Neutrophil (primary cell): ENCODE results near the gene TM2D1.

Source experiments
- H3K27ac ChIP-seq: fragments of 200-600 bp; sonication (generic); 2 replicates; pipeline ENCODE4 v1.5.1; 2016; ENCODE audit warnings: mild to moderate bottlenecking, moderate library complexity
- H3K27me3 ChIP-seq: fragments of 200-600 bp; sonication (generic); 2 replicates; pipeline ENCODE4 v1.6.0; 2016; ENCODE audit warnings: mild to moderate bottlenecking
- H3K36me3 ChIP-seq: fragments of 200-600 bp; sonication (generic); 2 replicates; pipeline ENCODE4 v1.5.1; 2017
- H3K4me1 ChIP-seq, 2 experiments: fragments of 200-600 bp in 1 of 2; sonication (generic) in 1 of 2; 1 replicate in 1 of 2; 2 replicates in 1 of 2; pipeline versions ENCODE4 v1.5.1 to v1.6.1; 2013 to 2016; ENCODE audit warnings: low read depth in 1 of 2, low read length in 1 of 2, mild to moderate bottlenecking in 1 of 2, moderate library complexity in 1 of 2; ENCODE audit not compliant: control insufficient read depth in 1 of 2, insufficient read depth in 1 of 2
- H3K4me3 ChIP-seq, 2 experiments: fragments of 200-600 bp in 1 of 2; sonication (generic) in 1 of 2; 1 replicate in 1 of 2; 2 replicates in 1 of 2; pipeline ENCODE4 v1.5.1; 2013 to 2016; ENCODE audit warnings: low read depth in 1 of 2, low read length in 1 of 2, mild to moderate bottlenecking in 1 of 2, moderate library complexity in 1 of 2
- H3K9me3 ChIP-seq: fragments of 200-600 bp; sonication (generic); 2 replicates; pipeline ENCODE4 v1.5.1; 2016
- CTCF ChIP-seq: fragments of 200-600 bp; sonication (generic); IDR thresholded peaks from 2 replicates; pipeline ENCODE4 v1.5.1; 2016; ENCODE audit warnings: antibody characterized with exemption

The TM2D1 gene

GRCh38 chr1:61724813-61725694, at the start of gene TM2D1:
Gene TM2D1, minus strand, starts transcription at chr1:61725141. Its CDS starts 21 bp downstream, at chr1:61725120.
- H3K4me3 ChIP-seq: peak within 1 kb of the TSS; percentile 96 to 97
- H3K4me1 ChIP-seq: peaks cover 22 to 23% of the 10 kb centered on the region in 2 experiments
- H3K27ac ChIP-seq: peak within 1 kb of the TSS; percentile 88
- TF ChIP-seq CTCF: no peak
- H3K36me3 ChIP-seq: peaks cover 5% of the 10 kb centered on the region
- no peaks in the 10 kb centered on the region for H3K27me3 ChIP-seq
- H3K9me3 ChIP-seq: no peaks in the 10 kb centered on the region

- TF ChIP-seq CTCF: no peak
- no peaks in the 10 kb centered on the region for H3K36me3 ChIP-seq
- H3K4me3 ChIP-seq: no peak overlapping the region
- no peak overlapping the region for H3K27ac ChIP-seq
- H3K9me3 ChIP-seq: no peaks in the 10 kb centered on the region
- no peaks in the 10 kb centered on the region for H3K4me1 ChIP-seq
- no peaks in the 10 kb centered on the region for H3K27me3 ChIP-seq
Measured at GRCh38 chr1:61770131-61770530, 45.2 kb upstream of the TM2D1 start.

- Histone ChIP-seq H3K4me3 (no peak overlapping the region), H3K27ac (no peak overlapping the region), H3K4me1 (no peaks in the 10 kb centered on the region), H3K27me3 (no peaks in the 10 kb centered on the region), H3K9me3 (no peaks in the 10 kb centered on the region), H3K36me3 (no peaks in the 10 kb centered on the region)
- TF ChIP-seq CTCF: no peak
Measured at GRCh38 chr1:61757950-61758349, 33.0 kb upstream of the TM2D1 start.

GRCh38 chr1:61756773-61757172, 31.8 kb upstream of the TM2D1 start:
- no peaks in the 10 kb centered on the region for H3K9me3 ChIP-seq
- no peaks in the 10 kb centered on the region for H3K27me3 ChIP-seq
- TF ChIP-seq CTCF: no peak
- H3K4me1 ChIP-seq: no peaks in the 10 kb centered on the region
- H3K36me3 ChIP-seq: no peaks in the 10 kb centered on the region
- H3K4me3 ChIP-seq: no peak overlapping the region
- H3K27ac ChIP-seq: no peak overlapping the region

- H3K9me3 ChIP-seq: no peaks in the 10 kb centered on the region
- no peak overlapping the region for H3K27ac ChIP-seq
- no peaks in the 10 kb centered on the region for H3K36me3 ChIP-seq
- no peaks in the 10 kb centered on the region for H3K4me1 ChIP-seq
- no peak overlapping the region for H3K4me3 ChIP-seq
- no peaks in the 10 kb centered on the region for H3K27me3 ChIP-seq
- no peak for TF ChIP-seq CTCF
Measured at GRCh38 chr1:61754545-61754944, 29.6 kb upstream of the TM2D1 start.
